GM18511 (cell line): ENCODE results near the gene ANXA4.
"Not testable (repeated sequence)": the region's sequence is repeated elsewhere in the genome, so short reads cannot be mapped to it uniquely, and the experiment has no call there.

Experiments
- ATAC-seq: cut with Tn5 transposase; IDR thresholded peaks from one replicate; pipeline ENCODE4 v1.9.1; 2021; ENCODE audit warnings: mild to moderate bottlenecking, moderate library complexity; ENCODE audit not compliant: unreplicated experiment

Gene ANXA4

DNA sequence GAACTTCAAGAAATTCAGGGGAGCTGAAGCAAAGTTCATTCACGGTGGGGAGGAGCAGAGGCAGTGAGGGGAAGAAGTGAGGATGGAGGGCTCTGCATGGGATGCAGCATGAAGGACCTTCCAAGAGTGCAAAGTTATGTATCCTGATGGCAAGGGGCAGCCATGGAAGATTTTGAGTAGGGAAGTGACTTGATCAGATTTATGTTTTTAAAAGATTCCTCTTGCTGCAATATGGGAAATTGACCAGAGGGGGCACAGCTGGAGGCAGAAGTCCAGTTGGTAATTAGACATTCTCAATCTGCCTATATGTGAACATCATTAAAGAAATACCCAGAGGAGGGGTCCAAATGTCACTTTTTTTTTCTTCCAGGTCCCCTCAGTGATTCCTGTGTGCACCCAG lies 21.5 kb upstream of the ANXA4 start:
- ATAC-seq, result no peak

DNA sequence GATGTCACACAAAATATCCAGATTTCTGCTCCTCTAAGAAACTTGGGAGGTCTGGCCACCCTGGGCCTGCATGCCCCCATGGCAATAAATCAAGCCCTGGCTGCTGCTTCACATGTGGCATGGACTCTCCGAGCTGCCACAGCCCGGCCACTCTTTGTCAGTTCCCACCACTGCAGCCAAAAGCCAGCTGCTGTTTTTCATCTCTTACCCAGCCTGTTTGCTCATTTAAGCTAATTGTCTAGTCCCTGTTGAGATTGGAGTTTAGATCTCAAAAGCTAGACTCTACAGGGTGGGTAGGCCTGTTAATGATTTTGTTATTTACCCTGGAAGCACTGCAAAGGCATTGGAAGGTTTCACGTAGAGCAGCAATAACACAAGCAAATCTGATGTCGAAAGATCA lies 20.9 kb upstream of the ANXA4 start:
- ATAC-seq, result no peak

DNA sequence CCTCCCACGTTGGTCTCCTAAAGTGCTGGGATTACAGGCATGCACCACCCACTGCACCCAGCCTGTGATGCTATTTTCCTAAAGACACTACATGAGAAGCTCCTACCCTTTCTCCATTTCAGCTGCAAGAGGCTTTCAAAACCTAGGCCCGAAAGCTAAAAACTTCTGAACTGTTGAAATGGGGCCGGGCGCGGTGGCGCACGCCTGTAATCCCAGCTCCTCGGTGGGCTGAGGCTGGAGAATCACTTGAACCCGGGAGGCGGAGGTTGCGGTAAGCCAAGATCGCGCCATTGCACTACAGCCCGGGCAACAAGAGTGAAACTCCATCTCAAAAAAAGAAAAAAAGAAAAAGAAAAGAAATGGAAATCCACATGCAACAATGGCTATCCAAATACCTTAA lies 18.1 kb upstream of the ANXA4 start:
- no peak for ATAC-seq

DNA sequence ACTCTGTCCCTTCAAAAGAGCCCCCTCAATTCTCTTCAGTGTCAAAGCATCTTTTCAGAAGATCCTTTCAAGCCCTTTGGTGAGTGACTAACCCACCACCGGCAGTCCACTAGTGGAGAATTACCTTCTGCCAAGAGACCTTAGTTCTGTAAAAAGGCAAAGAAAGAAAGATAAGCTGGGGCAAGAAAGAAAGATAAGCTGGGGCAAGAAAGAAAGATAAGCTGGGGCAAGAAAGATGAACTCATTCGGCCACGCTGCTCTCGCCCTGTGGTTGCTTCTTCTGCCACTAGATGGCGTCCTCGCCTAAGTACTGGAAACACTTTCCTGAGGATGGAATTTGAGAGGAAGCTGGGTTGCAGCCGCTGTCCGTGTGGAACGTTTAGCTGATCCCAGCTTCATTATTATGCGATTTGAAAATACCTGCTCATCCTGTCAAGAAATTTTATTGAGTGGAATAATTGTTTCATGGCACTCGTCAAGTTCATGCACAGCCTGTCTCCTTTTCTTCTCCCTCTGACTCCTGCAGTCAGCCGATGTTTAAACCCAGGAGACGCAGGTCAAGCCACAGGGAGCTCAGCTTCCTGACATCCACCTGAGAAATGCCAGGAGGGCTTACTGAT lies 17.3 kb upstream of the ANXA4 start:
- ATAC-seq, result no peak

DNA sequence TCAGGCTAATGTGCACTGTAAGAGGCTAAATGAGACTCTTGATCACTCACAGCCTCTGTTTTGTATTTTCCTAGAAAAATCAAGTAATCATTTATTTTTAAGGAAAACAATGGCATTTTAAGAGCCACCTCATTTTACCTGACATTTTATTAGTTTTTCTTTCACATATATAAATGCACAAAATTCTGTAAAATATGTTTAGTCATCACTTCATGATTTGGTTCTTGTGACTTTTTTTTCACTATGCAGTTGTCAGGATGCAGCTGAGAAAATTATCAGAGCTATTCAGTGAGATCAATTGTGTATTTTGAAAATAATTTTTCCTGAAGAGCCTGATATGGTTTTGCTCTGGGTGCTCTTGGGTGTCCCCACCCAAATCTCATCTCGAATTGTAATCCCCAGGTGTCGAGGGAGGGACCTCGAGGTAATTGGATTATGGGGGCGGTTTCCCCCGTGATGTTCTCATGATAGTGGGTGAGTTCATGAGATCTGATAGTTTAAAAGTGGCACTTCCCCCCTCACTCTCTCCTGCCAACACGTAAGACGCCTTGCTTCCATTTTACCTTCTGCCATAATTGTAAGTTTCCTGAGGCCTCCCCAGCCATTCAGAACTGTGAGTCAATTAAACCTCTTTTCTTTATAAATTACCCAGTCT lies 16.1 kb upstream of the ANXA4 start:
- no peak for ATAC-seq

DNA sequence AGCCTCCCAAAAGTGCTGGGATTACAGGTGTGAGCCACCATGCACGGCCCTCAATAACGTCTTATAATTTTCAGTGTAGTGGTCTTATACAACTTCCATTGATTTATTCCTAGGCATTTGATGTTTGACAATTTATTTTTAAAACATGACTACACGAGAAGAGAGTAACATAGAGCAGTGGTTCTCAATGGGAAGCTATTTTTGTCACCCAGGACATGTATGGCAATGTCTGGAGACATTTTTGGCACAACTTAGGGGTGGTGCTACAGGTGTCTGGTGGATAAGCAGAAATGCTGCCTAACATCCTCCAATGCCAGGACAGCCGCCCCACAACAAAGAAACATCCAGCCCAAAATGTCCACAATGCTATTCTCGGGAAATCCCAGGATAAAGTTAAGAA lies 12.7 kb upstream of the ANXA4 start:
- ATAC-seq, result no peak

DNA sequence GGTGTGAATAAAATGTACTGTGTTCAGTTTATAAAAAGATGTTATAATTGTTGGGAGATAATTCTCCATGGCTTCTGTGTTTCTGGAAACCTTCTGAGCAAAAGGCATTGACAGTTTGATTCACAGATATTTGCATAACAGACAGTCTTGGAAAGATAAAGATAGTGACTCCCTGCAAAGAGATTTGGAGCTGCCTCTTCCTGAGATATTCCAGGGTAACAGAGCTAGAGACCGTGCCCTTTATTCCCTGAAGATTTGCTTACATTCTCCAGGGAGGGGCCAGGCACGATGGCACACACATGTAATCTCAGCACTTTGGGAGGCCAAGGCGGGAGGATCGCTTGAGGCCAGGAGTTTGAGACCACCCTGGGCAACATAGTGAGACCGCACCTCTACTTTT lies 12.2 kb upstream of the ANXA4 start:
- no peak for ATAC-seq

DNA sequence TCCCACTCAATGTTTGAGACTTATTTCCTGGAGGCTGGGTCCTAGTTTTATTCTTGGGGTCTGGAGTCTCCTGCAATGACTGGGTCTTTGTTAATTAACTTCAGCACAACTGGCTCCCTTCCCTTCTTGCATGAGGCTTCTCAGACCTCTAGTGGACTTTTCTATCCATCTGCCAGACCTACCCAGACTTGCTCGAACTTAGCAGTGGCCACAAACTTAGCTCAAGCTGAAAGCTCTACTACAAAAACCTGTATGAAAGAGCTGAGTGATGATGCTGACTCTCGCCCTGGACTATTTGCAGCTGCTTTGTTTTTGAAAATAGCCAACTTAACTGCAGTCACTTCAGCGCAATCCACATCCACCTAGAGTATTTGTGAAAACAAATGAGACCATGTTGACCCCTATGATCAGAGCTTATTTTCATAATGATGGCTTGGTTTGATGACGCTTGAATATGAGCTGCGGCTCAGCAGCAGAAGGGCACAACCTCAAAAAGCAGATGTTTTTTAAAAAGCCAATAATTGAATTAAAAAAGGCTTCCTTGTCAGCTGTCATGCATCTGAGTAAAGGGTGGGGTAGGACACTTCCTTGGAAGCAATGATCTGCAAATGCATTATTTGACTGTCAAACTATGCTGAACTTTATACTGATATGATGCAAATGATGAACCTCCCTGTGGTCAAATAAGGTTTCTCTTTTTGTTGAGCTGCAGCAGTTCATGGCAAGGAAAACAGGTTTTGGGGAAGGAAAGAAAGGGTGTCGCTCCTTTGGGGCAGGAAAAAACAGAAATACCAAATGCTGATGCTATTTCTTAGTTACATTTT lies 10.6 kb upstream of the ANXA4 start:
- ATAC-seq, result no peak

DNA sequence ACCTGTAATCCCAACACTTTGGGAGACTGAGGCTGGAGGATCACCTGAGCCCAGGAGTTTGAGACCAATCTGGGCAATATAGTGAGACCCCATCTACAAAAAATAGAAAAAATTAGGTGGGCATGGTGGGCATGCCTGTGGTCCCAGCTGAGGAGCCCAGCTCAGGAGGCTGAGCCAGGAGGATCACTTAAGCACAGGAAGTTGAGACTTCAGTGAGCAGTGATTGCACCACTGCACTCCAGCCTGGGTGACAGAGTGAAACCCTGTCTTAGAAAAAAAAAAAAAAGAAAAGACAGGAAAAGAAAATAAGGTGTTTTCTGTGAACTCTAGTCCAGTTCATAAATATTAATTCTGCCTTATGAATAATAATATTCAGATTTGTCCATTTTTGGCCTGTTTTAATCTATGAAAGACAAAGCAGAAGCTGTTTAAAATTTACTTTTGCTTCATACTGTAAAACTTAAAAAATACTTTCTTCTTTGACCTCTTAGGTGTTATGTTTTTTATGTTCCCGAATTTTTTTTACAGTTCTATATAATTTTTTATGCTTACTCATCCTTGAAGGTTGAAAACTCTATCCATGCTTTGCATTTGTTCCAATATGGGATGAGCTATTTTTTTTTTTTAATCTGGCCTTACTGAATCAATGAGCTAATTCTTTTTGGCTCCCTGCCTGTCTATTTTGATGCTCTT lies 8.4 kb upstream of the ANXA4 start:
- ATAC-seq, result no peak

DNA sequence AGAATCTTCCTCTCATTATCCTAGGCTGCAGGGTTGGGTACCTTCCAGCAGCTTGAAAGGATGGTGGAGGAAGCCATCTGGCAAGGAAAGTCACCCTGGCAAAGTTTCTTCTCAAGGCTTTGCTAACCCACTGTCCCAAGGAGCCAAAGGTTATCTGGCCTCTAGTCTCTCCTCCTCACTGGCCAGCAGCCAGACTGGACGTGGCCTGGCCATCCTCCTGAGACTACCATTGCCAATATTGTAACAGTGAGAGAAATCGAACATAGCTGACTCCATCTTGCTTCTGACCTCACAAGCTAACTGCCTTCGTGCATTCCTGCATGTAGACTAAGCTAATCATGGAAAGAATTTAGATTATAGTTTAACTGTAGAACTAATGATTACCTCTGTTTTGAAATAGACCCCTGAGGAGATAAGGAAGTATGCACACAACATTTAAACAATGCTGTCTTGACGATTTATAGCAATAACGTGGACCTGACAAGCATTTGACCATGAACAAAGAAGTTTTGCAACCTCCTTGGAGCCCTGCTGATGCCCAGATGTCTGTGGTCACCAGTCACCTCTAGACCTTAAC lies 7.8 kb upstream of the ANXA4 start:
- no peak for ATAC-seq

DNA sequence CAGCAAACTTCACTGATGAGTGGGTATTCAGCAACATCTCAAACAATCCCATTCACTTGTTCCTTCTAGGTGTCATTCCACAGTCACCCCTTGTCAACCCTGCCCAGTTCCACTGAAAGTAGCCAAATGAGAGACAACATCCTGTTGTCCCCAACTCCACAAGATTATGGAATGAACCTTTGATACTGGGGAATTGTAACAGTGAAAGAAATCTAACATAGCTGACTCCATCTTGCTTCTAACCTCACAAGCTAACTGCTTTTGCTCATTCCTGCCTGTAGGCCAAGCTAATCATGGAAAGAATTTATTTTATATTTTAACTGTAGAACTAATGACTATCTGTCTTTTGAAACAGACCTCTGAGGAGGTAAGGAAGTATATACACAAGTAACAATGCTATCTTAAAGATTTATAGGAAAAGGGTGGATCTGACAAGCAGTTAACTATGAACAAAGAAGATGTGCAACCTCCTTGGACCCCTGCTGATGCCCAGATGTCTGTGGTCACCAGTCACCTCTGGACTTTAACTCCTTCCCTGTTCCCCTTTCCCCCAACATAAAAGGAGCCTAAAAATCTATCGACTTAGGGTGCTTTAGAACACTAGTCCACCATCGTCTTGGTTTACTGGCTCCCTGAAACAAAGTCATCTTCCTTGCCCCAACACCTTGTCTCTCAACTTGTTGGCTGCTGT lies 6.9 kb upstream of the ANXA4 start:
- no peak for ATAC-seq

DNA sequence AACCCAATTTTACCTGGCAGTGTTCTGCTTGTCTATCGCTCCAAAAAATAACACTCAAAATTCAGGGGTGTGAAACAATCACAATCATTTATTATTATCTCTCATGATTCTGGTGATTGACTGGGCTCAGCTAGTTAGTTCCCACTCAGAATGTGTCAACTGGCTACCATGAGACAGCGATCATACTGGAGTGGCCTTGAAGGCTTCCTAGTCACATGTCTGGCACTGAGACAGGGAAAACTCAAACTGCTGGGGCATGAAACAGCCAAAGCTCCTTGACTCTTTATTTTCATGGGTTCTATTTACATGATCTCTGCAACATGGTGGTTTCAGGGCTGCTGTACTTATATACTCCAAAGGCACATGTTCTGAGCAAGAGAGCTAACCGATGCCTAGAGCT lies 6.2 kb upstream of the ANXA4 start:
- no peak for ATAC-seq

DNA sequence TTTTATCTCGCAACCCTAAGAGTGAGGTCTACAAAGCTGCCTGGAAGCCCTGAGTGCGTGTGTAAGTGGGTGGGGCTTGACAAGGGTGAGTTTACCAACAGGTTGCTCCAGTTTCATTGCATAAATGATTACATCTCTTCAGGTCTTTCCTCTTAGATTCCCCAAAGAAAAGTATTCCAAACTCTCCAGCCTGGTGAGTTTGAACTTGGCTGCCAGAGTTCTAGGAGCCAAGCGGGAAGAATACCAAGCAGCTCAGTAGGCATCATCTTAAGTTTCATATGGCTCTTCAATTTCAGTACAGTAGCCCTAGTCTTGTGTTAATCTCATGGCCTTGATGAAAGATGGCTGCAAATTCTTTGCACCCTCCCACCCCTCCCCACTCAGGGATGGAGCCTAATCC lies 3.8 kb upstream of the ANXA4 start:
- not testable (repeated sequence) for ATAC-seq

DNA sequence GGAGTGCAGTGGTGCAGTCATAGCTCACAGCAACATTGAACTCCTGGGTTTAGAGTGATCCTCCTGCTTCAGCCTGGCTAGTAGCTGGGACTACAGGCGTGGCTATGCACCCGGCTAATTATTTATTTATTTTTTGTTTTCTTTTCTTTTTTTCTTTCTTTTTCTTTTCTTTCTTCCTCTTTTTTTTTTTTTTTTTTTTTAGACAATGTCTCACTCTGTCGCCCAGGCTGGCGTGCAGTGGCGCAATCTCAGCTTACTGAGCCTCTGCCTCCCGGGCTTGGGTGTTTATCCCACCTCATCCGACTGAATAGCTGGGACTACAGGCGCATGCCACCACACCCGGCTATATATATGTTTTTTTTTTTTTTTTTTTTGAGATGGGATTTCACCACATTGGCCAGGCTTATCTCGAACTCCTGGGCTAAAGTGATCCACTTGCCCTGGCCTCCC lies 1.4 kb upstream of the ANXA4 start:
- ATAC-seq, result no peak

DNA sequence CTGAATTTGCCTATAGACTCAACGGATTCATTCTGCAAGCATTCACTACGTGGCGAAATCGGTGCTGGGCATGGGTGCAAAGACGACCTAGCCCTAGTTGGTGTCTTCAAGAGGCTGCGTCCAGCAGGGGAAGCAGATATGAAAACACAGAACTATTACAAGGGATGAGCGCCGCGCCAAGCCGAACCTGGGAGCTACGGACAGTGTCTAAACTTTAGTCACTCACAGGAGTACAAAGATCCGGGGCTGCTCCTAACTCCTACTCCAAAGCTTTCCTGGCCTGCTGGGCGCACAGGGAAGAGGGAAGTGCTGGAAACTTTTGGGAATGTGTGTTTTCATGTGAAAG lies 732 bp upstream of the ANXA4 start:
- peak; percentile 49 for ATAC-seq

DNA sequence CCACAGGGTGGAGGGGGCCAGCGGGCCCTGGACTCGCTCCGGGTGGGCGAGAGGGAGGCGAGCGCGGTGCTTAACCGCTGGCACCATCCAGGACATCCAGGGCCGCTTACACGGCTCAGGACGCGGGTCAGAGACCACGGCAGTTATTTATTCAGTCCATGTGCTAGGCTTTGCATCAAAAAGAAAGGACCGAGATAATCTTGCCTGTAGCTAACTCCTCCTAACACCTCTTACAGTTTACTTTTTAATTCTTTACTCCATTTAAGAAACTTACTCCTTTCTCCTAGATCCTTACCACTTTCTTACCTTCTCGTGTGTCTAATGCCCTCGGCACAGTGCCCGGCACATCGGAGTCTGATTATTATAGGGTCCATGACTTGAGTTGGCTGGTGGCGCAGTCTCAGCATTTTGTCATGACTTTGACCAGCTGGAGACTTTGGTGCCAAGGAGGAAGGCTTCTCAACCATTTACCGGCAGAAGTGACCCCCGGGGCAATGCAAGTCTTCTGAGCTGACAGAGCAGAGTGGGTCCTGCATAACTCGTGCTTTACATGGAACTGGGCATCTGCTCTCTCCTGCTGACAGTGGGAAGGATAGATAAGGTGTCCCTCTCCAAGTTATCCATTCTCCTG lies 503 bp downstream of the ANXA4 start:
- ATAC-seq, result peak; percentile 30

DNA sequence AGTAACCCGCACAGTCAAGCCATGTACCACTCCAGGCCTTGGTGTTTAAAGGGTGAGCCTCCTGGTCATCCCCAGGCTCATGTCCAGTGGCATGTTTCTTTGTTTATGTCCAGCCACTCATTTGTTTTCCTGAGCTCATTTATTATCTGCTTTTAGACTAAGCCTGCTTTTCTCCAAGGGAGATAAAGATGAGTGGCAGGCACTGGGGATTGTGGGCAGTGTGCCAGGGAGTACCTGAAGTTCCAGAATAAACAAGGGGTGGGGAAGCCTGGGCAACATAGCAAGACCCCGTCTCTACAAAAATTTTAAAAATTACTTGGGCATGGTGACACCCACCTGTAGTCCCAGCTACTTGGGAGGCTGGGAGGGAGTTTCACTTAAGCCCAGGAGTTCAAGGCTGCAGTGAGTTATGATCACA lies 1.9 kb downstream of the ANXA4 start:
- ATAC-seq, result no peak

DNA sequence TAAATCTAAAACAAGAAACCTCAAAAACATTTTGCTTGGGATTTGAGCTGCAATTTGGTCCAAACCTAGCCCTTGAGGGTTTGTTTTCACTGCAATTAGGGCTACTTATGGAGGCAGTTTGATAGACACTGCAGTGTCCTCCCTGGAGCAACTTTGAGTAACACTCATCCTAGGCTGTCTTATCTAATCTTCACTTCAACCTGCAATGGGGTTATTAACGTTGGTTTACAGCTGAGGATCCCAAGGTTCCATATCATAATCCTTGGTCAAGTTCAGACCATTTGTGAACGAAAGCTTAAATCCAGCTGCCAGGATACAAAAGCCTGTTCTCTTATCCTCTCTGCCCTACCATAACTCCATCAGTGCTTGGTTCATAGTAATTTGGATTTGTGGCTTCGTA lies 2.5 kb downstream of the ANXA4 start:
- no peak for ATAC-seq

DNA sequence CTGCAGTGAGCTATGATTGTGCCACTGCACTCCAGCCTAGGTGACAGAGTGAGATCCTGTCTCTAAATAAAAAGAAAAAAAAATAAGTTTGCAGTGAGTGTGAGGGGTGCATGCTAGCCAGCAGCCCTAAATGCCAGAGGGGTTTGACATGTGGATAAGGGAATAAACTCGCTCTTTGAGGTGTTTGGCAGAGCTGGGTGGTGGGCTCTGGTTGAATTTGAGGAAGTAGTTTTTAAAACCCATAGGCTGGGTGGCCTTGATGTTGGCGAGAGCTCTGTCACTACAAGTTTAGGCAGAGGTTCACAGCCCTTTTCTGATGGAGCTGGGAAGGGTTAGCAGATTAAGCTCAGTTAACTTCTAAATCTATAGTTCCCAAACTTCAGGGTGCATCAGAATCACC lies 3.1 kb downstream of the ANXA4 start:
- no peak for ATAC-seq

DNA sequence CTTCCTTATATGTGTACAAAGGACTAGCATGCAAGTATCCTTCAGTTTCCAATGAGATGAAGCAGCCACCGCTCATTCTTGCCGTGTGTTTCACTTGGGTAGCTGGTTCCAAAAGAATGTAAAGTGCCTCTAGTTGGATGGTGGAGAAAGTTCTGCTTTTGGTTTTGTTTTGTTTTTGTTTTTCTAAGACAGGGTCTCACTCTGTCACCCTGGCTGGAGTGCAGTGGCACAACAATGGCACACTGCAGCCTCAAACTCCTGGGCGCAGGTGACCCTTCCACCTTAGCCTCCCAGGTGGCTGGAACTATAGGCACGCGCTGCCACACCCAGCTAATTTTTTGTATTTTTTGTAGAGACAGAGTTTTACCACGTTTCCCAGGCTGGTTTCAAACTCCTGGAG lies 8.3 kb downstream of the ANXA4 start:
- ATAC-seq, result no peak
